GM12872 (cell line): Measurements from ENCODE around the gene GOT2.

Experiments used
- TF ChIP-seq, protein P1 (sequence below): IDR thresholded peaks from 3 replicates; pipeline ENCODE4 v1.5.1; 2011; ENCODE audit warnings: low read depth, mild to moderate bottlenecking, low read length, moderate library complexity; ENCODE audit not compliant: insufficient read depth

The GOT2 gene

DNA sequence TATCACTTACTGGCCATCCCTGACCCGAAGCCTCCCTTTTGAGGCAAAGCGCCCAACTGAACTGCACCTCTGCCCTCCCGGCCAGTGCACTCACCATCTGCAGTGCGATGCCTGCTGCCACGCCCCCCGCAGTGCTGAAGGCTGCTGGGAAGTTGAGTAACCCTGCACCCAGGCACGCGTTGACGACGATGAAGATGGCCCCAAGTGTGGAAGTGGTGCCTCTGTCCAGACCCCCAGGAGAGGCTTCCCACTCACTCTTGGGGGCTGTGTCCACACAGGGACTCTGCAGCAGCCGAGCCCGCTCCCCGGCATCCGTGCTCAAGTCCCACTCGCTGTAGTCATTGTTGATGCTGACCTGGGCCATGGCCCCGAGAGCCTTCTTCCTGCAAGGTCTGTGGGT lies 54.4 kb downstream of the GOT2 start:
- TF ChIP-seq, protein P1, sequence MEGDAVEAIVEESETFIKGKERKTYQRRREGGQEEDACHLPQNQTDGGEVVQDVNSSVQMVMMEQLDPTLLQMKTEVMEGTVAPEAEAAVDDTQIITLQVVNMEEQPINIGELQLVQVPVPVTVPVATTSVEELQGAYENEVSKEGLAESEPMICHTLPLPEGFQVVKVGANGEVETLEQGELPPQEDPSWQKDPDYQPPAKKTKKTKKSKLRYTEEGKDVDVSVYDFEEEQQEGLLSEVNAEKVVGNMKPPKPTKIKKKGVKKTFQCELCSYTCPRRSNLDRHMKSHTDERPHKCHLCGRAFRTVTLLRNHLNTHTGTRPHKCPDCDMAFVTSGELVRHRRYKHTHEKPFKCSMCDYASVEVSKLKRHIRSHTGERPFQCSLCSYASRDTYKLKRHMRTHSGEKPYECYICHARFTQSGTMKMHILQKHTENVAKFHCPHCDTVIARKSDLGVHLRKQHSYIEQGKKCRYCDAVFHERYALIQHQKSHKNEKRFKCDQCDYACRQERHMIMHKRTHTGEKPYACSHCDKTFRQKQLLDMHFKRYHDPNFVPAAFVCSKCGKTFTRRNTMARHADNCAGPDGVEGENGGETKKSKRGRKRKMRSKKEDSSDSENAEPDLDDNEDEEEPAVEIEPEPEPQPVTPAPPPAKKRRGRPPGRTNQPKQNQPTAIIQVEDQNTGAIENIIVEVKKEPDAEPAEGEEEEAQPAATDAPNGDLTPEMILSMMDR, result no peak

DNA sequence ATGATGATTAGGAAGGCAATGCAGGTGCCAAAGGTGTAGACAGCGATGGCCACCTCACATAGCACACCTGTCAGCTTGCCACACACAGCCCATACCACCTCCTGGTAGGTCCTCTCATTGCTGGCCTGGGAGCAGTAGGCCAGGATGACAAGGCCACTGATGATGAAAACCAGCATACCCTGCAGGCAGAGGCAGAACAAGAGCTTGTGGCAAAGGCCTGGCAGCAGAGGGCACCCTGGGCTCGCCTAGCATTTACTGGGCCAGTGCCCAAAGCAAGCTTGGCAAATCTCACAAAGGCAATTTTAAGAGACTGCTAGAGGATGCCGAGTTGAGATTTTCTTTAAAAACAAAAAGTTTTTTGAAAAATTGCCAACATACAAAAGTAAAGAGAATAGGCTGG lies 55.4 kb downstream of the GOT2 start:
- TF ChIP-seq, protein P1, result peak; percentile 38

DNA sequence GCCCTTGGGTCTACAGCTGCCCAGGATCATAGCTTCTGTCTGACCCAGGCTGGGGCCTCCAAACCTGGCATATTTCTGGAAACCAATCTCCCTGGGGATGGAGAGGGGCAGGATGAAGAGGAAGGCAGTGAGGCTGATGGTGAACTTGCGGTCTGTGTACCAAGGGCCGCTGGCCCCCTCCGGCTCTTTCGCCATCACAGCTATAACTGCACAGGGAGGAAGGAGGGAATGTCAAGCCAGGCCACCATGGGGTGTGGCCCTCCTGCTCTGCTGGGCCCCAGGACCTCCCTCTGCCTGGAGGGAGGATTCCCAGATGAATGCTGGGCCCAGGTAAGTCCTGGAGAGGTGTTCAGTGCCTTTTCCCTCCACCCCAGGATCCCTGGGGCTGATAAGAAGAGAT lies 55.8 kb downstream of the GOT2 start:
- TF ChIP-seq, protein P1, result no peak

DNA sequence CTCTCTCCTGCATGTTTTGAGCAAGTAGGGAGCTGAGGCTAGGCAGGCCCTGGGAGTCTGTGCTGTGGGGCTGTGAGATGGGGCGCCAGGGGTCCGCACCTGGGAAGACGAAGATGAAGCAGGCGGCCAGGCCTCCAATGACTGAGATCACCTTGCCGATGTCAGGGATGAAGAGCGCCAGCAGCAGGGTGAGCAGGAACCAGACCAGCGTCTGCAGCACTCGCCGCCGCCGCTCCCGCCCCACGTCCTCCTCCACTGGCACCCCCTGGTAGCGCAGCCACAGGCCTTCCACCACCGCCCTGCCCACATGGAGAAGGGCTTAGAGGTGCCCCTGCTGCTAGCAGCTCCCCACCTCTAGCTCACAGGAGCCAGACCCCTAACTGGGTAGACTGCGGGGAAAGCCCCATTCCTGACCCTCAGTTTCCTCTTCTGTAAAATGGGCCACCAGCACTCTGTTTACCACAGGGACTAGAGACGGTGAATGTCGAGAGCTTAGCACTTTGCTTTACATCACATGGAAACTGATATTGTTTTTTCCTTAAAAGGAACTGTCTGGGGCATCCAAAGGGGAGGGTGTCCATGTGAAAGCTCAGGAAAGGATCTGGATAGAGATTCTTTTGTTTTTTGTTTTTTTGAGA lies 63.1 kb downstream of the GOT2 start:
- TF ChIP-seq, protein P1, result no peak

DNA sequence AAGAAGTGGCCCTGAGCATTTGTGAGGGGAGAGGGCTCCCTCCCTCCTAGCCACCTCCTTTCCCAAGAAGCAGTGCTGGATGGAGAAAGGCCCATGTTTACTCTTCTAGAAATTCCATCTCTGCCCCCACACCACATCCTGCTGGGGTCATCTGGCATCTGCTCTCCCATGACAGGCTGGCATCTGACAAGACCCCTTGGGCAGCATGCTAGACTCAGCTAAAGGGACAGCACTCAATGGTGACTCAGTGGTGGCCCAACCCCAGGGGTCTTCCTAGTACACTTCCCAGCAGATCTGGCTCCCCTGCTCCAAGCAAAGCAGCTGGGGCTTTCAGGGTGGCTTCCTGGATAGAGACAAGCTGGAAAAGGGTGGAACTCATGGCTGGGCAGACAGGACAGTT lies 63.9 kb downstream of the GOT2 start:
- TF ChIP-seq, protein P1, result no peak

DNA sequence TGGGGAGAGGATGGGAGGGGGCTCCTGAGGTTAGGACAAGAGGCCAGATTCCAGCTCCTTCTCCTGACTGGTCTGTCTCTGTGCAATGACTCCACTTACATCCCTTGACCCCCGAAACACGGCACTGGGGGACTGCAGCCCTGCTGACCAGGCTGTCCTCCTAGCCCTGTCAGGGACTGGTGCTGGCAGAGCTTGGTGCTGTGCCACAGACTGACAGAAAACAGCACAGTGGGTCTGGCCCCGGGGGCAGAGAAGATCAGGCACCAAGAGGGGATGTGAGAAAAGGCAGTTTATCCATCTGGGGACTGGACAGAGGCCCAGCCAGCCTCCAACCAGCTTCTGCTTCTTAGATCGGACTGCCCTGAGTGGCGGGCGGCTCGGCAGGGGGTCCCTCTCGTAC lies 68.9 kb downstream of the GOT2 start:
- TF ChIP-seq, protein P1, result no peak

DNA sequence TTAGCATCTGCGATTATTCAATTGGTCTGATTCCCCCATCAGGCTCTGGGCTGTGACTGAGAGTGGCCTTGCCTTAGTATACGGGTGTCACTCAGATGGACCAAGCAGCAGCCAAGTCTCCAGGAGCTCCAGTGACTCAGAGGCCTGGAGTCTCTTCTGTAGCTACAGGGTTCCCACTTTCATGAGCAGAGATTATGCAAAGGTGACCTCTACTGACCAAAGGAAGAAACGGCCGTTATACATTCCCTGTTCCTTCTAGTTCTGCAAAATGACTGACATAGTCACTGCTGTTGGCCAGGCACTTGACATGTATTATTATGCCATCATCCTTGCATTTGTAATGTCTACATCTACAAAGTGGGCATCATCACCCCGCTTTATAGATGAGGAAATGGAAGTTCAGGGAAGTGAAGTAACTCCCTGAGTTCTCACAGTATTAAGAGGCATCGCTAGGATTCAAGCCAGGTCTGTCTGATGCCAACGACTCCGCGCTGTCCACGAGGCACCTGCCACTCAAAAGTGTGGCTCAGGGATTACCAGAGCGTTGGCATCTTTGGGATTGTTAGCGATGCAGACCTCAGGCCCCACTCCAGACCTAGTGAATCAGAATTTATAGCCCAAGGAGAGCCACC lies 72.8 kb downstream of the GOT2 start:
- TF ChIP-seq, protein P1, result peak; percentile 70
